ENCODE results near the gene PDZK1.

Gene PDZK1

GRCh38 chr1:145707183-145707867, at the start of gene PDZK1:
Gene PDZK1 (minus strand): TSS chr1:145707368. CDS start chr1:145688021, 19,347 bp downstream.
- no peak within 1 kb of the TSS for H3K4me3 ChIP-seq (replicated peaks in 1 of 2; ENCODE audit: low read depth in 2 of 2, low read length in 2 of 2)
- no peak for TF ChIP-seq CTCF (IDR thresholded peaks at IDR 0.05; ENCODE audit: low read depth, low read length)
- no peak for DNase-seq (ENCODE audit: low read depth in 2 of 2)

DNA sequence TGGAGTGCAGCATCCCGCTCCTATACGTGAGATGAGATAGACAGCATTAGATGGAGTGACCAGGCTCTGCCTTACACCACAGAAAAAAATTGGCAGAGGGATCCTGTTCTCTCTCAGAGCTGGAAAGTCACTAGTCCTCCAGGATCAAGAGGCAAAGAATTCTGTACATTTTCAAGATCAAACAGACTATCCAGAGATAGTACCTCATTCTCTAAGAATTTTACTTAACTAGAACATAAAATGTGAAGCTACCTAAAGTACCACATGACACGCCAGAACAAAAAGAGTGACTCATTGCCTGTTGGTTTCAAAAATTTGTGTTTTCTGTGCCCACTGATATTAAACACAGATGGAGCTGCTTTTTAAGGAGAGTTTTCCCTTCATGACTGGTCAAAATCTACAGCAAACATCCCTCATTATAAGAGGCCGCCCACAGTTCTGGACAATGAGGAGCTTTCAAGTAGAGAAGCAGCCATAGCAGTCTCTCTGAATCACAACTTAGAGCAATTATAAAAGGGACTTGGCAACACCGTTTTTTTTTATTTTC, 44.4 kb upstream of the PDZK1 start:
- no peak for TF ChIP-seq CTCF (IDR thresholded peaks at IDR 0.05; ENCODE audit: low read depth, low read length)
- no peak overlapping the region for H3K4me3 ChIP-seq (replicated peaks in 1 of 2; ENCODE audit: low read depth in 2 of 2, low read length in 2 of 2)
- peak; percentile 83 to 87 for DNase-seq (ENCODE audit: low read depth in 2 of 2)

GRCh38 chr1:145750426-145750825, 43.3 kb upstream of the PDZK1 start:
- TF ChIP-seq CTCF (IDR thresholded peaks at IDR 0.05; ENCODE audit: low read depth, low read length): no peak

GRCh38 chr1:145747398-145748247, 40.5 kb upstream of the PDZK1 start:
- no peak for DNase-seq (ENCODE audit: low read depth in 2 of 2)
- no peak for TF ChIP-seq CTCF (IDR thresholded peaks at IDR 0.05; ENCODE audit: low read depth, low read length)
- H3K4me3 ChIP-seq (replicated peaks in 1 of 2; ENCODE audit: low read depth in 2 of 2, low read length in 2 of 2): no peak overlapping the region

More at GRCh38 chr1:145750426-145750825, 43.3 kb upstream of the PDZK1 start:
- DNase-seq (ENCODE audit: low read depth in 2 of 2): no peak
- no peak overlapping the region for H3K4me3 ChIP-seq (replicated peaks in 1 of 2; ENCODE audit: low read depth in 2 of 2, low read length in 2 of 2)

GRCh38 chr1:145740269-145740668, 33.1 kb upstream of the PDZK1 start:
- no peak for TF ChIP-seq CTCF (IDR thresholded peaks at IDR 0.05; ENCODE audit: low read depth, low read length)
- H3K4me3 ChIP-seq (replicated peaks in 1 of 2; ENCODE audit: low read depth in 2 of 2, low read length in 2 of 2): no peak overlapping the region
- peak; percentile 42 to 51 for DNase-seq (ENCODE audit: low read depth in 2 of 2)

DNA sequence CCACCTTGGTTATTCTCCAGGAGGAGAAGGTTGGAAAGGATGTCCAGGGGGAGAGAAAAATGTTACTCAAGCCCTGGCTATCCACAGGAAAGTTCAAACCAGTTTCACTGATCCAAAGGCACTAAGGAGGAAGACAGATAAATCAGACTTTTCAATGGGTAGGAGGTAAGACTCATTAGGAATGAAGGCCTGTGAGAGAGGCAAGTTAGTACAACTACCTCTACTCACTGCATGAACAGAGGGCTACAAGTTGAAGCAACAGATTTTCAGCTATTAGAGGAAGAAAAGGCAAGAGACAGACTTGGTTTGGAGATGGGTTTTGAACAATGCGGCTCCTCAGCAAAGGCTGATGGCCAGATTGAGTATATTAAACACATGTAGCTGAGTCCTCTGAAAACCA, 29.0 kb upstream of the PDZK1 start:
- no peak for TF ChIP-seq CTCF (IDR thresholded peaks at IDR 0.05; ENCODE audit: low read depth, low read length)
- H3K4me3 ChIP-seq (replicated peaks in 1 of 2; ENCODE audit: low read depth in 2 of 2, low read length in 2 of 2): no peak overlapping the region

More for the DNA sequence above, 29.0 kb upstream of the PDZK1 start:
- no peak for DNase-seq (ENCODE audit: low read depth in 2 of 2)
